Testis (tissue), 3 donors: ENCODE measurements around the gene POGZ. TPM values are rescaled to one million over a fixed set of nuclear protein-coding genes. Genes with fewer than 3 reads are reported as not detected.

Source experiments
- DNase-seq: peaks from one replicate; pipeline ENCODE4 v3.0.0-alpha.2; 2019
- H3K27ac ChIP-seq, 2 donors: fragments of 200-600 bp; sonication (generic); one replicate each; pipeline ENCODE4 v1.5.1; 2019
- H3K27me3 ChIP-seq: fragments of 200-600 bp; sonication (generic); one replicate; pipeline ENCODE4 v1.5.1; 2019
- H3K36me3 ChIP-seq: fragments of 200-600 bp; sonication (generic); one replicate; pipeline ENCODE4 v1.5.1; 2017; ENCODE audit warnings: low read depth; ENCODE audit errors: missing control alignments
- H3K4me1 ChIP-seq: fragments of 200-600 bp; sonication (generic); one replicate; pipeline ENCODE4 v1.5.1; 2019
- H3K4me3 ChIP-seq, 2 donors: fragments of 200-600 bp; sonication (generic); one replicate each; pipeline ENCODE4 v1.5.1; 2017 to 2019
- H3K9me3 ChIP-seq: fragments of 200-600 bp; sonication (generic); one replicate; pipeline ENCODE4 v1.5.1; 2017
- CTCF ChIP-seq, 3 experiments: fragments of 450-650 bp in 2 of 3; fragments of 200-600 bp in 1 of 3; sonication (generic) in 1 of 3; IDR thresholded peaks; one replicate each; pipeline ENCODE4 v1.5.1; 2016 to 2019; ENCODE audit warnings: antibody characterized with exemption in 3 of 3, mild to moderate bottlenecking in 2 of 3, moderate library complexity in 1 of 3
- POLR2A ChIP-seq: fragments of 450-650 bp; IDR thresholded peaks from one replicate; pipeline ENCODE4 v1.6.1; 2017; ENCODE audit warnings: antibody characterized with exemption, mild to moderate bottlenecking, moderate library complexity
- WGBS, 2 donors: methylation state at CpG; one replicate each; pipeline ENCODE4 v1.1.5; 2018; 5-methylcytosine and 5-hydroxymethylcytosine counted together
- intact Hi-C: fragments of 100-400 bp; cut with DNase I; formaldehyde crosslinking; loops from one replicate; pipeline ENCODE4 v1.15.1; 2023; ENCODE audit warnings: low total_unique reads
- polyA plus RNA-seq: library from polyadenylated mRNA; stranded (reverse); fragments of 350-450 nt; fragmentation: Illumina TruSeq; extraction: RNeasy Lipid Tissue Mini Kit (QIAGEN cat#74804); gene quantifications from one replicate; pipeline ENCODE4 v1.2.3, GENCODE V29; 2014; ENCODE audit warnings: low read depth, low replicate concordance; ENCODE audit not compliant: insufficient read depth
- total RNA-seq, 2 donors: library from RNA; depleted of rRNA; stranded (reverse); fragments of >200 nt; gene quantifications; one replicate each; pipeline ENCODE4 v1.2.3, GENCODE V29; 2016

Gene POGZ
- total and polyA plus RNA-seq, 3 donors from 2014 or later, result 84.3 to 137 (median 131) TPM

- Histone ChIP-seq H3K4me1 (no peaks in the 10 kb centered on the region), H3K9me3 (no peaks in the 10 kb centered on the region), H3K36me3 (no peaks in the 10 kb centered on the region), H3K4me3 (no peak overlapping the region), H3K27me3 (no peaks in the 10 kb centered on the region), H3K27ac (no peak overlapping the region)
- 64 to 69% methylated on average over 8 of the region's 8 CpGs for WGBS, 2 donors
- DNase-seq, result no peak
- intact Hi-C loops, result no loop called here
- TF ChIP-seq POLR2A (no peak), CTCF (IDR thresholded peaks at IDR 0.05) (no peak)
These were observed 53.1 kb downstream of the POGZ start for GRCh38 chr1:151406176-151406575.

- intact Hi-C loops, result no loop called here
- H3K4me3 ChIP-seq, result no peak overlapping the region
- DNase-seq, result no peak
- no peaks in the 10 kb centered on the region for H3K9me3 ChIP-seq
- no peaks in the 10 kb centered on the region for H3K27me3 ChIP-seq
- peaks cover 4% of the 10 kb centered on the region for H3K4me1 ChIP-seq
- no peaks in the 10 kb centered on the region for H3K36me3 ChIP-seq
- no peak for TF ChIP-seq CTCF (IDR thresholded peaks at IDR 0.05)
- TF ChIP-seq POLR2A, result no peak
- 87 to 90% methylated on average over 13 of the region's 13 CpGs for WGBS, 2 donors
- H3K27ac ChIP-seq, result no peak overlapping the region
These were observed 53.9 kb downstream of the POGZ start for GRCh38 chr1:151405187-151405951.

GRCh38 chr1:151403612-151404011, 55.7 kb downstream of the POGZ start:
- WGBS, 2 donors, result 85 to 89% methylated on average over 3 of the region's 3 CpGs
- Histone ChIP-seq H3K4me1 (peaks cover 6% of the 10 kb centered on the region), H3K9me3 (no peaks in the 10 kb centered on the region), H3K36me3 (no peaks in the 10 kb centered on the region), H3K27me3 (no peaks in the 10 kb centered on the region), H3K4me3 (no peak overlapping the region), H3K27ac (no peak overlapping the region)
- intact Hi-C loops, result no loop called here
- TF ChIP-seq CTCF (IDR thresholded peaks at IDR 0.05) (no peak), POLR2A (no peak)
- DNase-seq, result no peak

DNA sequence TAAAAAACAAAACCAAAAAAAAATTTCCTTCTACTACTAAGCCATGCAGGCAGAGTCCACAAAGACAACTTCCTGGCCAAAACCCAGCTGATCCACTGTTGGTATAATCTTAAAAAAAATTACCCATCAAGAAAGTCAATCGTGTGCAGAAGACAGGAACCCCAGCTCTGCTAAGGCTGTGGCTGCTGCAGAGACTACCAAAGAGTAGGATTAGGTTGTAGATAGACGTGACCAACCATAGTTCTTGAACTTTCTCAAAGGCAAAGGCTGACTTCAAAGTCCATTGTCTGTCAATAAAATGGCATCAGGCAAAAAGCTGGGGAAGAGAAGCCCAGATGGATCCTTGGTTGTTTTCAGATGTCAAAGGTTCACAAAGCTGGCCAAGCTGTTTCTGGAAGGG, 56.5 kb downstream of the POGZ start:
- 68 to 69% methylated on average over 2 of the region's 2 CpGs for WGBS, 2 donors
- H3K36me3 ChIP-seq, result no peaks in the 10 kb centered on the region
- no peak overlapping the region for H3K27ac ChIP-seq
- no peaks in the 10 kb centered on the region for H3K9me3 ChIP-seq
- TF ChIP-seq CTCF (IDR thresholded peaks at IDR 0.05) (no peak), POLR2A (no peak)
- intact Hi-C loops, result no loop called here
- no peak overlapping the region for H3K4me3 ChIP-seq
- DNase-seq, result no peak
- peaks cover 6% of the 10 kb centered on the region for H3K4me1 ChIP-seq
- no peaks in the 10 kb centered on the region for H3K27me3 ChIP-seq

- Histone ChIP-seq H3K27me3 (no peaks in the 10 kb centered on the region), H3K4me3 (no peak overlapping the region), H3K36me3 (no peaks in the 10 kb centered on the region), H3K27ac (no peak overlapping the region), H3K4me1 (peaks cover 6% of the 10 kb centered on the region), H3K9me3 (no peaks in the 10 kb centered on the region)
- intact Hi-C loops, result no loop called here
- DNase-seq, result no peak
- no peak for TF ChIP-seq POLR2A
- TF ChIP-seq CTCF (IDR thresholded peaks at IDR 0.05), result no peak
- 70 to 72% methylated on average over 2 of the region's 2 CpGs for WGBS, 2 donors
These were observed 57.4 kb downstream of the POGZ start for GRCh38 chr1:151401860-151402259.
